ENCODE results near the gene ST6GALNAC1. TPM values are rescaled to one million over a fixed set of nuclear protein-coding genes. Genes with fewer than 3 reads are reported as not detected.

ST6GALNAC1 gene
- total and polyA plus RNA-seq, 2 of the 8 experiments (the other 6 are each of a cell fraction or from before 2014, with no cell fraction given) = not detected

DNA sequence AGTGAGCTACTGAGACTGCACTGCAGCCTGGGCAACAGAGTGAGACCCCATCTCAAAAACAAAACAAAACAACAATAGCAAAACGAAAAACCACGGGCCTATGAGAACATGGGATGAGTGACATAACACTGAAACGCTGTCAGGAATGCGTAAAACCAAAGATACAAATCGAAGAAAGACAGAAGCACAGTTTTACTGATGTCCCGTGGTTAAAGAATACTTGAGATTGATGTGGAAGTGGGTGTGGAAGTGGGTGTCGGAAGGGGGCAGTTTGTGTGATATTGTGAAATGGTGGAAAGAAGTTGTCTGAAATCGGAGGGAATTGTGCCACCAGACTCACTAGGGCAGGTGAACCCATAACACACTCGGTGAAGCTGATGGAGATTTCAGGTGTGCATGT, 67.4 kb downstream of the ST6GALNAC1 start (continued):
- TF ChIP-seq ATF3 (IDR thresholded peaks at IDR 0.05; ENCODE audit: insufficient read depth, low read depth, low read length) = no peak
